Mesenteric fat pad (tissue), 1 donor: ENCODE measurements around the gene MCC. TPM values are rescaled to one million over a fixed set of nuclear protein-coding genes. Genes with fewer than 3 reads are reported as not detected.

Experiments
- DNase-seq: peaks from one replicate; pipeline ENCODE4 v3.0.0-alpha.2; 2020; ENCODE audit warnings: low spot score
- total RNA-seq: library from RNA; stranded (reverse); fragmentation: NEBNext Ultra II Directional; extraction: Animal tissue kit (Norgen Biotek cat#: 25700); gene quantifications from one replicate; pipeline ENCODE4 v1.2.1, GENCODE V29; 2021
- donor health status: DM: yes; HTN: yes; CAD: no.

The MCC gene
- total RNA-seq, 1 donor from 2014 or later = 25.2 TPM

GRCh38 chr5:113373426-113373825, 114.8 kb downstream of the MCC start:
- no peak for DNase-seq

- DNase-seq = no peak
These were observed 116.5 kb downstream of the MCC start for GRCh38 chr5:113371721-113372196.

- DNase-seq = no peak
These were observed 120.7 kb downstream of the MCC start for GRCh38 chr5:113367586-113367985.

GRCh38 chr5:113364466-113364865, 123.8 kb downstream of the MCC start:
- no peak for DNase-seq

- no peak for DNase-seq
These were observed 126.6 kb downstream of the MCC start for GRCh38 chr5:113361701-113362100.

GRCh38 chr5:113359419-113359818, 128.8 kb downstream of the MCC start:
- no peak for DNase-seq

- DNase-seq = no peak
These were observed 129.6 kb downstream of the MCC start for GRCh38 chr5:113358696-113359095.

GRCh38 chr5:113357696-113358476, 130.4 kb downstream of the MCC start:
- DNase-seq = no peak

- DNase-seq = no peak
These were observed 131.8 kb downstream of the MCC start for GRCh38 chr5:113356487-113356886.

GRCh38 chr5:113354055-113354454, 134.2 kb downstream of the MCC start:
- DNase-seq = no peak

GRCh38 chr5:113347572-113347971, 140.7 kb downstream of the MCC start:
- DNase-seq = no peak

GRCh38 chr5:113344973-113345940, 143.0 kb downstream of the MCC start:
- DNase-seq = no peak

- DNase-seq = no peak
These were observed 144.9 kb downstream of the MCC start for GRCh38 chr5:113343343-113343742.

GRCh38 chr5:113340537-113340936, 147.7 kb downstream of the MCC start:
- no peak for DNase-seq

GRCh38 chr5:113338628-113339027, 149.6 kb downstream of the MCC start:
- no peak for DNase-seq

GRCh38 chr5:113337515-113338415, 150.5 kb downstream of the MCC start:
- no peak for DNase-seq

GRCh38 chr5:113336975-113337374, 151.3 kb downstream of the MCC start:
- no peak for DNase-seq

GRCh38 chr5:113333411-113333810, 154.8 kb downstream of the MCC start:
- no peak for DNase-seq

GRCh38 chr5:113331209-113331551, 157.1 kb downstream of the MCC start:
- DNase-seq = no peak

GRCh38 chr5:113330533-113331208, 157.6 kb downstream of the MCC start:
- DNase-seq = no peak

GRCh38 chr5:113329981-113330380, 158.3 kb downstream of the MCC start:
- no peak for DNase-seq
